GOT3 (cell line): Measurements from ENCODE around the gene EBF4.
"Not testable (repeated sequence)": the region's sequence is repeated elsewhere in the genome, so short reads cannot be mapped to it uniquely, and the experiment has no call there.

Source experiments
- DNase-seq: peaks from one replicate; lab custom pipeline; 2025; ENCODE audit warnings: mixed read lengths; lab: John Stamatoyannopoulos, UW

The EBF4 gene

DNA sequence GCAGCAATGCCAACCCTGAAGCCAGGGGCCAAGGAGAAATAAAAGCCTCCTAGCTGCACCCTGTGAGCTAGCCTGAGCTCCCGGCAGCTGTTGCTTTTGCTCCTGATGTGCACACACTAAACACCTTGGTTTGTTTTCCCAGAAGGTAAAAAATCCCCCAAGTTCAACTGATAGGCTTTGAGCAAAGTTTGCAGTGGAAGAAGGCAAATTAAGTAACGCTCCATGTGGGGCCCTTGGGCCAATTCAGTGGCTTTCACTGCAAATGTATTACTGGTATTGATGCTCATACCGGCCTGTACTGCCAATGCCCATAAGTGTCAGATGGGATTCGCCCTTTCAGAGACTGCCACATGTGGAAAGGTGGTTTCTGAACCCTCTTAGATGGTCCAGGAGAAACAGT lies 19.1 kb upstream of the EBF4 start:
- no peak for DNase-seq

DNA sequence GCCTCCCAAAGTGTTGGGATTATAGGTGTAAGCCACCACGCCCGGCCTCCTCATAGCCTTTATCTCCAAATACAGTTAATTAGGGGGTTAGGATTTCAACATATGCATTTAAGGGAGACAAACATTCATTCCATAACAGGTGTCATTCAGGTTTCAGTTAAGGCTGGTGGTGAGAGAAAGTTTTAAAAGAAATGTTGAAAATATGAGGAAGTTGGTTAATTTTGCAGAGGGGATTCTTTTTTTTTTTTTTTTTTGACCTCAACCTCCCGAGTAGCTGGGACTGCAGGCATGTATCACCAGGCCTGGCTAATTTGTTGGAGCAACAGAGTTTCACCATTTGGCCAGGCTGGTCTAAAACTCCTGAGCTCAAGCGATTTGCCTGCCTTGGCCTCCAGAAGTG lies 12.5 kb upstream of the EBF4 start:
- no peak for DNase-seq

DNA sequence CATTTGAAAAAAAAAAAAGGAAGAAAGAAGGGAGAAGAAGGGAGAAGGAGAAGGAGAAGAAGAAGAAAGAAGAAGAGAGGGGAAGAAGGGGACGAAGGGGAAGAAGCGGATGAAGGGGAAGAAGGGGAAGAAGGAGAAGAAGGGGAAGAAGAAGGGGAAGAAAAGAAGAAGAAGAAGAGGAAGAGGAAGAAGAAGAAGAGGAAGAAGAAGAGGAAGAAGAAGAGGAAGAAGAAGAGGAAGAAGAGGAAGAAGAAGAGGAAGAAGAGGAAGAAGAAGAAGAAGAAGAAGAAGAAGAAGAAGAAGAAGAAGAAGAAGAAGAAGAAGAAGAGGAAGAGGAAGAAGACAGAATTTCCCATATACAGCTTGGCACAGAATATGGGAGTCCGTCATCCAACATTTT lies 10.5 kb upstream of the EBF4 start:
- DNase-seq = not testable (repeated sequence)

DNA sequence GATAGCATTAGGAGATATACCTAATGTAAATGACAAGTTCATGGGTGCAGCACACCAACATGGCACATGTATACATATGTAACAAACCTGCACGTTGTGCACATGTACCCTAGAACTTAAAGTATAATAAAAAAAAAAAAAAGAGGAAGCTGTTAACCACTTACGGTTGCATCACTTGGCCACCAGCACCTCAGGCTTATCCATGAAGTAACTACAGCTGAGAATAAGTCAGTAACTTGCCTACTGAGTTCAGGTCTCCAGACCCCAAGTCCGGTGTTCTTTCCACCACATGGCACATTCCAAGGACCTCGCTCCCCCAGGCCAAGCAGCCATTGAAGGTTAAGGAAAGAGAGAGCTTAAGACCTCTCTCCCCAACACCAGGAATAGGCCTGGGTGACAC lies 7.8 kb upstream of the EBF4 start:
- not testable (repeated sequence) for DNase-seq

DNA sequence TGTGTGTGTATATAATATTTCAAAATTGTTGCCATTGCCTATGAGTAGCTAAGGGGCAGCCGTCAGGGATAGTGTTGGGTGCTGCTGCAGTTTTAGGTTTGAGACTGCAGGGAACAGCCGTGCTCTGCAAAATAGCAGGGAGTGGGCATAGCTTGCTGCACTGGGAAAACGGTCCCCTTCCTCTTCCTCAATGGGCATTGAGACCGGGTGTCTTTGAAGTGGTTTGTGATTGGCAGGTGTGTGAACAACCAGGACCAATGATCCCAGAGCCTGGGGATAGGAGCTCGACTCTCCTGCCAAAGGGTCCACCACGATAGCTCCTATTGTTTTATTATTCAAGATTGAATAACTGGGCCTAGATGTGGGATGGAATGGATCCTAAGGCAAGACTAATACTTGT lies 5.1 kb upstream of the EBF4 start:
- no peak for DNase-seq

DNA sequence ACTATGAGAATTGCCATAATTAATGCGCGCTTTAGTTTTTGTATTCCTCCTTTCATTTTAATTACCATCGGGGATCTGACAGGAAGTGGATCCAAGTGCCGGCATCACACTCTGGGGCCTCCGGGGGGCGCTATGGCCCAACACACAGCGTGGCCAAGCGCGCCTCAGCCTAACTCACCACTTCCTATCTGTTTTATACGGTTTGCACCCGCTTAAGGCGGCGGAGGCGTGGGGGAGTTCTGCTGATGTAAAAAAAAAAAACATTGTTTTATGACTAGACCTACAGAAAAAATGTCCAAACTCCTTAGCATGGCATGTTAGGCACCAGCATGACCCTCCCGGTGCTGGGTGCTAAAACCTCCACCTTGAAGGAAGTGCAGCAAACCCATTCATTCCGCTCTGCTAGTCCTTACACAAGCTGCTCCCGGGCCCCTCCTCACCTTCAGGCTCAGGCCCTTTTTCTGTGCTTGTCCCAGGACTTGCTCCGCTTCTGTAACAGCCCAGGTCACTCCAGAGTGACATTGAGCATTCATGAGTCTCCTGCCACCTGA lies 4.5 kb upstream of the EBF4 start:
- no peak for DNase-seq

DNA sequence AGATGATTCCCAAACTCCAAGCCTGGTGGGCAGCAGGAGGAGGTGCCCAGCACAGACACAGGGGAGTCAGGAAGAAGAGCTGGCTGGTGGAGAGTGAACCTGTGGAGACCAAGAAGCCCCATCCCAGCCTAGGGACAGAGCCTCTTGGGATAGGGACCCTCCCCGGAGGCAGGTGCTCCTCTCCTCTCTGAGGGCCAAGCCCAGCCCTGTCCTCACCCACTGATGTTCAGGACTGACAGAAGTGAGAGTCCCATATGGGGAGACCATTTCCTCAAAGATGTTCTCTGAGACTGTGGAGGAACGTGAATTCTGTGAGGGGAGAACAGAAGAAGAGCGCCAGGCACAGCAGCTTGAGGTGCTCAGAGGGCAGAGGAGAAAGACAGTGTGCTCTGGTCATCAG lies 2.4 kb upstream of the EBF4 start:
- no peak for DNase-seq

DNA sequence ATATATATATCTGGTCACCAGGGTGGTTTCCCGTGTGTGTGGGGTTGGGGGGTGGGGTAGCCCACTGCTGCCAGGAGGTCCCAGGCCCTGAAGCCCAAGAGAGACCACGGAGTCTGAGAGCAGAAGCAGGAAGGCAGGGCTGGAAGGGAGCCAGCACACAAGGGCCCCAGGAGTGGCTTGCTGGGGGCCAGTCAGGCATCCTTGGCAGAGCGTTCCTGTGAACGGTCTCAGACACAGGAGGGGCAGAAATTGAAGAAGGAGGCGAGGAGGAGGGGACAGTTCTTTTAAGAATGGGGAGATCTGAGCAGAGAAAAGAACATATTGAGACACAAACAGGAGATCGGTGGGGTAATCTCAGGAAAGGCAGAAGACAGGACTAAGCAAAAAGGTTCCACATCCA lies 1.9 kb upstream of the EBF4 start:
- DNase-seq = no peak

DNA sequence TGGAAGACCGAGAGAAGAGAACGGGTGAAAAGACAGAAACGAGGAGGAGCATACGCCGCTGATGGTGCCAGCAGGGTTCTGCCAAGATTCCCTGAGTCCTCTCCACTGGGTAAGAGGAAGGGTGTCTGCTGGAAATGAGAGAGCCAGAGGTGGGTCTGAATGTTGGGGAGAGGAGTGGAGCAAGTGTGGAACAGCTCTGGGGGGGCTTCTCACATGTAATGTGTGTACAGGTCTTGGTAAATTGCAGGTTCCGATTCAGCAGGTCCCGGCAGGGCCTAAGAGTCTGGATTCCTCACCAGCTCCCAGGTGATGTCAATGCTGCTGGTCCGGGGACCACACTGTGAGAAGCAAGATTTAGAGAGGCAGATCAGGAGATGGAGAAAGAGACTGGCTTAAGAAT lies 1.5 kb upstream of the EBF4 start:
- DNase-seq = no peak

DNA sequence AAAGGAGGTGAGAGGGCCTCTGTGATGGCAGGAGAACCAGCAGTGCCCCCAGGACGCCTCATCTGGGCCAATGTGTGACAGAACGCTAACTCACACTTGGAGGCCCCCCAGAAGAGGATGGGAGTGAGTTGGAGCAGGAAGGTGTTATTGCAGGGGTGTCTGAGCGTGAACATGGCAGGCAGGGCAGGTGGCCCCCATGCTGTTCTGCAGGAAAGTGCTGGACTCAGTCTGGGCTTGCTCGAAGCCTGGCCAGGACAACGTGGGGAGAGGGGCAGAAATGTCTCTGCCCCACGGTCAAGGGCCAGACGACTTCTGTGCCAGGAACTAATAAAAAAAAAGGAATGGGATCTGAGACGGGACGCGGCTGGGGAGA lies 931 bp upstream of the EBF4 start:
- no peak for DNase-seq

DNA sequence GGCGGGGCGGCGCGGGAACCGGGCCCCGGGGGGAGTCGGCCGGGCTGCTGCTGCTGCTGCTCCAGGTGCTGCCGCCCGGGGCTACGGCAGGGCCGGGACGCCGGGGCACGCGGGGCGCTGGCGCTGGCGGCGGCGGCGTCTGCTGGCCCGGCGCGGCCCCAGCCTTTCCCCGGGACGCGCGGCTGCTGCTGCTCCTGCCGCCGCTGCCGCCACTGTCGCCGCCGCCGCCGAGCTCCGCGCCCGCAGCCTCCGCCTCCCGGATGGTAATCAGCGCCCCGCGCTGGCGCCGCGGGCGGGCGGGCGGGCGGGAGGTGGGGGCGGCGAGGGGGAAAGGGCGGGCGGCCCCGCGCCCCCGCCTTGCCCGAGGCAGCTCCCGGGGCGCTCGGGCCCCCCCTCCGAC lies 306 bp downstream of the EBF4 start:
- no peak for DNase-seq

DNA sequence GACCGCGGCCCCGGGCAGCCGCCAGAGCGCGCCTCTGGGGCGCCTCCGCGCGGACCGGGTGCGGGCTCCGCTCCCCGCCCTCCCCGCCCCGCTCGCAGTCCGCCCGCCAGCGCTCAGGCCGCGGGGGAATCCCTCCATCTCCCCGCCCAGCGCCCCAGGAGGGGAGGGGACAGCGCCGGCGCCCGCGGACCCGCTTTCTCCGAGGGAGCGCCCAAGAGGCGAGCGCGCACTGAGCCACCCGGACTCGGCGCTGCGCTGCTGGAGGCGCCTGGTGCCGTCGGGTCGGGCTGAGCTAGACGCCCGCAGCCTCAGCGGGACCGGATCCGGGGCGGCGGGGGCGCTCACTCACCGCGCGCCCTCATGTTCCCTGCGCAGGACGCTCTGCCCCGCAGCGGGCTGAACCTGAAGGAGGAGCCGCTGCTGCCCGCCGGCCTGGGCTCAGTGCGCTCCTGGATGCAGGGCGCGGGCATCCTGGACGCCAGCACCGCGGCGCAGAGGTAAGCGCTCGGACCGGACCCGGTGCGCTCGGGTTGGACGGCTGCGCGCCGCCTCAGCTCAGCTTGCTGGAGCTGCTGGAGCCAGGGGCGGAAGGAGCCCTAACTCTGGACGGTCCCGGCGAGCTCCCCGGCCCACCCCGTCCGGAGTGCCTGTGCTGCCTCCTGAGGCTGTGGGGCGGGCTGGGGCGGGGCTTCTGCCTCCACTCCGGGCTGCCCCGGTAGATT lies 867 bp downstream of the EBF4 start:
- DNase-seq = no peak

DNA sequence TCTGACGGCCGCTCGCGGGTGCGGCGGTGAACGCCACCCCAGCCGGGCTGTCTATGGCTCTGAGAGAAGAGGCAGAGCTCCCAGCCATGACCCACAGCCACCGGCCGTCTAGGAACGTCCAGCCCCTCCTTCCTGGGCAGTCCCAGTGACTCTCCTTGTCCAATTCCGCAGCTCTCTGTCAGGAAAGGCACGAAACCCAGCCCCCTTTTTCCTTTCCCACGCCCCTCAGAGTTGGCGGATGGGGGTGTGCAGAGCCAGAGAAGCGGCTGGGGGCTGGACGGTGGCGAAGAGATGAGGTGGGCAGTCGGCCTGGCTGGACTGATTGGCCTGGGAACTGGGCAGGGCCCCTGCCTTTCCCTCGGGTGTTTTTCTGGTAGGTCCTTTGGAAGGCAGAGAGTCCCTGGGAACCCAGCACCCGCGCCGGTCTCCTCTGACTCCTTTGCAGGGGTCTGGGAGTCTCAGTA lies 1.5 kb downstream of the EBF4 start:
- no peak for DNase-seq

DNA sequence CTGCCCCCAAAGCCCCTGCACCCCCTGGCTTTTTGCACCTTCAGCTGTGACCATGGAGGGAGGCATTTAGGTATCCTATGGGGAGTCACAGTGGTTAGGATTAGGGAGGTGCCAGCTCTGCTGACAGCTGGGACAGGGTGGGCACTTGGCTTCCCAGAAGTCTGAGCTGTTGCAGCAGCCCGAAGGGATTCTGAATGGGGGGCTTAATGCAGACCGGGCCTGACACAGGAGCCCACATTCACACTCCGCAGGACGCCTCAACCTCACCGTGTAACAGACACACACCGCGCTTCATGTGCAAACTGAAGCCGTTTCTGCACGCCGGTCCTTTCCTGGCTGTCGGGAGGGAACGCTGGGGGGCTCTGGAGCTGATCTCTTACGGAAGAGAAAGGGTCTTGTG lies 1.9 kb downstream of the EBF4 start:
- DNase-seq = no peak

DNA sequence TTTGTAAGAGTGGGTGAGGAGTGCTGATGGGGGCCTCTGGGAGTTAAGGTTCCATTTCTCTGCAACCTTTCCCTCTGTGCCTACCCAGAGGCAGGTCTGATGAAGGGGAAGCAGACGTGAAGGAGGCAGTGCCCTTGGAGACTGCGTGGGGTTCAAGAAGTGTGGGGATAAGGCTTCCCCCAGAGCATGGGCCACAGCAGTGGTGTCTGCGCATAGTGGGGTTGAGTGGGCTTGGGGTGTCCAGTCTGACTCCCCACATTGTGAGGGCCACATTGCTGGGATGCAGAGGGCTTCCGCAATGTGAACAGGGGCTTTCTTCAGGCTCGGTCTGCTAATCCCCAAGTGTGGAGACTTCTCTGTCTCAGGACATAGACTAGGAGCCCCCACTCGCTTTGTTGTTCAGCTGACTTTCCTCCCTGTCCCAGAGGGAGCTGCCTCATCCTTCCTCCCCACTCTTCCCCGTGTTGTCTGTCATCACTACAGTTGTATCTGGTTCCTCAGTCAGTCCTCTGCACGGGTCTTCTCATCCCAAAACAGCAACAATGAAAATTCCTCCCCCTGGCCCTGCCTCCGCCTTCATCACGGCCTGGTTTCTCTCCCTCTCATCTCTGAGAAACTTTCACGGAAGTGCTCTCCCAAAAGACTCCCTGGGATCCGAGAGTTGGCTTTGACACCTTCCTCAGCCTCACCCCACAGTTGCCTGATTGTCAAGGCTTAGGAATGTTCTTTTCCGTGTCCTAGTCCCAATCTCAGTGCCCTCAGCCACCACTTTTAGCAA lies 2.8 kb downstream of the EBF4 start:
- DNase-seq = no peak

DNA sequence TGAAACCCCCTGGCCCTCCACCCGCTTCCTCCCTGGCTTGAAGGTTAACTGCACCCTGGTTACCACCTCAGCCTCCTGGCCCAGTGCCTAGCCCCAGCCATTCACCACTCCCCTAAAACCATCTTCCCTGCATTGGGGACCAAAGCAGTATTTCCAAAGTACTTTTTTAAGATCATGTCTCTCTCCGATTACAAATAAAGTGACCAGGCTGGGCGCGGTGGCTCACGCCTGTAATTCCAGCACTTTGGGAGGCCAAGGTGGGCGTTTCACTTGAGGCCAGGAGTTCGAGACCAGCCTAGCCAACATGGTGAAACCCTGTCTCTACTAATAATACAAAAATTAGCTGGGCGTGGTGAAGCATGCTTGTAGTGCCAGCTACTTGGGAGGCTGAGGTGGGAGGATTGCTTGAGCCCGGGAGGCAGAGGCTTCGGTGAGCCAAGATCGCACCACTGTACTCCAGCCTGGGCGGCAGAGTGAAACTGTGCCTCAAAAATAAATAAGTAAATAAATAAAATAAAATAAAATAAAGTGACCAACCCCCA lies 3.5 kb downstream of the EBF4 start:
- DNase-seq = not testable (repeated sequence)

DNA sequence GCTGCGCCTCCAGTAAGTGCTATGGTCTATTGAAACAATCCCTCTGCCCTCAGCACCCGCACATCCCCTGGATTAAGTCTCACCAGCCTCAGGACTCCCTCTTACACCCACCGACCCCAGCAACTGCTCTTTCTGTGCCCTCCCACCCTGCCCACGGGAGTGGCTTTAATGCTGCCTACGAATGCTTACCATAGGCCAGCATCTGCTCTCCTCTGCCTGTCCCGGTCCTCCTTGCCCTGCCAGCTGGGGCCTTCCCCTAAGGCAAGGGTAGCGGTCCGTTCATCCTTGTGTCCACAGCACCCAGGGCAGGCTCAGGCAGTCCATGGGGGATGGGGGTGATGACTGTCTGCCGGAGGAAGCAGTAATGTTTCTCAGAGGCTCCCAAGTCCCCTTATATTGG lies 4.1 kb downstream of the EBF4 start:
- no peak for DNase-seq

DNA sequence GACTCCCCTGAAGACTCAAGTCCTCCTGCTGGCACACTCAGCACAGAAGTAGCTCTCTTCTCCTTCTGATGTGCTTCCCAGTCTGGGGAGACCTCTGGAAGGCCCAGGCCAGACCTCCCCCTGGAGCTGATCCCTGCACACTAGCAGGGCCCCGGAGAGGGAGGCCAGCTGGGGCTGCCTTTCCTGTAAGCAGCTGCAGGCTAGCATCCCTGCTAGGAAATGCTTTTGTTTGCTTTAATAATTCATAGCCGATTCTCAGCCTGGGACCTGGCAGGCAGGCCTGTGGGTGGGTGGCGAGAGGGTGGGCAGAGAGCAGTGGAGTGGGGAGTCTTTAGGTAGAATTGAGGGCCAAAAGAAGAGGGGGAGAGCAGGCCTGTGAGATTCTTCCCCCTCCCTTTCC lies 5.2 kb downstream of the EBF4 start:
- no peak for DNase-seq

DNA sequence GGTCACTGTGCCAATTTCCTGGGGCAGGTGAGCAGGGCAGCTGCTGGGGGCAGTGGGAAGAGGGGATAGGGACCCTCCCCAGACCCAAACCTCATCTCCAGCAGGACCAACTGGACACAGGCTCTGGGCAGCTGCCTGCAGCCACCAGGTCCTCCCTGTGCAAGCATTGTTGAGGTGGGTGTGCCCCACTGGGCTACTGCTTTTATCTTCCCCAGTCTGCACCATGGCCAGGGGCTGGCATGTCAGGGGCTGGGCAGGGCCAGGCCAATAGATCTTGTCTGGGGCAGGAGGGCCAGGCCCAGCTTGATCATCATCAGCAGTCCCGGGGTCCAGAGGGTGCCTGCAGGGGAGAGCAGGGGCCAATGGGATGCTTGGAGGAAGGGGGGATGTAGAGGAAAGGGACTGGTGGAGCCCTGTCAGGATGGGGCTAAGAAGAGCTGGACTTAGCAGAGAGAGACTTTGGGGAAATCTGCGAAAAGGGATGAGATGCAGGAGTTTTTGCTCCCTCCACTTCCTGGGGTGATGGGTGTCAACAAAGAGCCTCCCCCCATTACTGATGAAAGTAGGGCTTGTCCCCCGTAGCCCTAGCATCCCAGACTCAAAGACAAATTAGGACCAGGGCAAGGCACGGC lies 5.7 kb downstream of the EBF4 start:
- no peak for DNase-seq

DNA sequence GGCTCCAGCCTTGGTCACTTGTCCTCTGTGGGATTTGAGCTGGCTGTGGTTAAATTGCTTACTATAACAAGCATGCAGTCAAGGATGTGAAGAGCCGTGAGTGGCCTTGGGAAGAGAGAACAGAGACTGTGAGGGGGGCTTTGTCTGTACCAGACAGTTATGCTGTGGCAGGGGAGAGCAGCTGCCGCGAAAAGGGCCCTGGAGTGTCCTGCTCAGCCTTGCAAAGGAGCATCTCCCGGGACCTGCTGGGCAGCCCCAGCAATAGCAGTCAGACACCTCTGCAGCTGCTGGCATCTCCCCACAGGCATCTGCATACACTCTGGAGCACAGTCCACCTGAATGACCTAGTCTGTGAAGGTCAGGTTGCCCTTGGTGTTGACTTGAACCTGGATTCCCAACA lies 6.3 kb downstream of the EBF4 start:
- no peak for DNase-seq

DNA sequence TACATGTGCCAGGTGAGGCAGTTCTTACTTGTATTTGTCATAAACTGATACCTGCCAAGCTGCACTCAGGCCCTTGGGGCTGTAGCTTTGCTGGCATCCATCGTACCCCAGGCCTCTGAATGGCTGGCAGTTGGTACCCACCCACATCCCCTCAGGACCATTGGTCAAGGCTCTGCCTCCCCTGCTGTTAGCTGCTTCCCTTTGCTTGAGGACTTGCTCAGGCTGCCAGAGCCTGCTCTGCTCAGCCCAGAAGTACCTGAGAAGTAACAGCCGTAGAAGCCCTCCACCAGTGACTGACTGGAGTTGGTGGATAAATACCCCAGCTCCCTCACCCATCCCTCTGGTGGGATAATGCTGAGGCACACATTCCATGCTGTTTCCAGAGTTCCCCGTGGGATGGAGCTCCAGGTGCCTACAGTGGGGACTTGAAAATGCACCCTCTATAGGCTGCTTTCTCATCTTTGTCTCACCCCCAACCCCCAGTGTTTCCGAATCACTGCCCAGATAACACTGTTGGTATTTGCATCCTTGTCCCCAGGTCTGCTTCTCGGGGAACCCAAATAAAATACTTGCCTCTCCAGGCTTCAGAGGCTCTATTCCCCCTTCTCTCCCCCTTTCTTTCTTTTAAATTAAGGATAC lies 7.3 kb downstream of the EBF4 start:
- DNase-seq = no peak
